Activated gamma-delta T cell treated with anti-CD3 and anti-CD28 coated beads, Interleukin-2, amount 50 U/mL, for 16 hours (primary cell): ENCODE data around the gene MYCT1.

Experiments used
- DNase-seq: peaks from one replicate; pipeline ENCODE4 v3.0.0-alpha.2; 2020; ENCODE audit warnings: low read depth

MYCT1 gene

GRCh38 chr6:152721956-152722355, 24.3 kb downstream of the MYCT1 start:
- no peak for DNase-seq

GRCh38 chr6:152723398-152723797, 25.7 kb downstream of the MYCT1 start:
- no peak for DNase-seq

GRCh38 chr6:152726313-152726712, 28.6 kb downstream of the MYCT1 start:
- DNase-seq: no peak

GRCh38 chr6:152727507-152727906, 29.8 kb downstream of the MYCT1 start:
- no peak for DNase-seq

GRCh38 chr6:152734630-152735029, 36.9 kb downstream of the MYCT1 start:
- no peak for DNase-seq

- DNase-seq: no peak
Measured at GRCh38 chr6:152736687-152737273, 39.1 kb downstream of the MYCT1 start.

- no peak for DNase-seq
Measured at GRCh38 chr6:152745509-152746171, 47.9 kb downstream of the MYCT1 start.

GRCh38 chr6:152746172-152746553, 48.5 kb downstream of the MYCT1 start:
- no peak for DNase-seq

- no peak for DNase-seq
Measured at GRCh38 chr6:152748843-152749242, 51.1 kb downstream of the MYCT1 start.

GRCh38 chr6:152749336-152749735, 51.6 kb downstream of the MYCT1 start:
- no peak for DNase-seq

- DNase-seq: no peak
Measured at GRCh38 chr6:152750694-152751093, 53.0 kb downstream of the MYCT1 start, which contains the start of gene VIP. VIP (plus strand) TSS chr6:152750797; CDS start chr6:152752178, 1,381 bp downstream.

GRCh38 chr6:152765331-152765730, 67.6 kb downstream of the MYCT1 start:
- DNase-seq: no peak

- DNase-seq: no peak
Measured at GRCh38 chr6:152769159-152769558, 71.5 kb downstream of the MYCT1 start.

GRCh38 chr6:152769993-152770392, 72.3 kb downstream of the MYCT1 start:
- DNase-seq: no peak

- no peak for DNase-seq
Measured at GRCh38 chr6:152771061-152771687, 73.5 kb downstream of the MYCT1 start.
